Neural progenitor cell (in vitro differentiated cells): ENCODE measurements around the gene FILIP1. TPM values are rescaled to one million over a fixed set of nuclear protein-coding genes. Genes with fewer than 3 reads are reported as not detected.

Experiments
- DNase-seq: peaks from one replicate; pipeline ENCODE4 v3.0.0-alpha.2; 2016; ENCODE audit warnings: low spot score
- H2AFZ ChIP-seq: fragments of 200-600 bp; sonication (generic); replicated peaks from 2 replicates; pipeline ENCODE4 v1.6.1; 2016; ENCODE audit warnings: antibody characterized with exemption
- H3F3A ChIP-seq: fragments of 200-600 bp; sonication (generic); 2 replicates; pipeline ENCODE4 v1.6.1; 2016; ENCODE audit warnings: antibody characterized with exemption, low read depth
- H3K27ac ChIP-seq: fragments of 200-600 bp; sonication (generic); 2 replicates; pipeline ENCODE4 v1.5.1; 2016; ENCODE audit warnings: mild to moderate bottlenecking
- H3K27me3 ChIP-seq: fragments of 200-600 bp; sonication (generic); 2 replicates; pipeline ENCODE4 v1.6.1; 2016; ENCODE audit warnings: mild to moderate bottlenecking, moderate library complexity
- H3K36me3 ChIP-seq: fragments of 200-600 bp; sonication (generic); 2 replicates; pipeline ENCODE4 v1.5.1; 2016
- H3K4me1 ChIP-seq: fragments of 200-600 bp; sonication (generic); 2 replicates; pipeline ENCODE4 v1.6.1; 2016; ENCODE audit warnings: mixed run types
- H3K4me2 ChIP-seq: fragments of 200-600 bp; sonication (generic); 2 replicates; pipeline ENCODE4 v1.6.1; 2016
- H3K4me3 ChIP-seq: fragments of 200-600 bp; sonication (generic); 2 replicates; pipeline ENCODE4 v1.5.1; 2016
- H3K79me2 ChIP-seq: fragments of 200-600 bp; sonication (generic); 2 replicates; pipeline ENCODE4 v1.6.1; 2016; ENCODE audit warnings: low read depth
- H3K9ac ChIP-seq: fragments of 200-600 bp; sonication (generic); 2 replicates; pipeline ENCODE4 v1.6.1; 2016
- H3K9me3 ChIP-seq: fragments of 200-600 bp; sonication (generic); 2 replicates; pipeline ENCODE4 v1.5.1; 2016; ENCODE audit warnings: low read depth
- H4K20me1 ChIP-seq: fragments of 200-600 bp; sonication (generic); 2 replicates; pipeline ENCODE4 v1.6.1; 2016; ENCODE audit warnings: low read depth
- H3K27ac Mint-ChIP-seq: 3 replicates; pipeline ENCODE4 v1.8.0; 2021; ENCODE audit warnings: mixed read lengths
- H3K27me3 Mint-ChIP-seq: 2 replicates; pipeline ENCODE4 v1.8.0; 2022; ENCODE audit warnings: low read depth, mild to moderate bottlenecking, inconsistent platforms, moderate library complexity, mixed read lengths; ENCODE audit not compliant: insufficient read depth
- H3K36me3 Mint-ChIP-seq: 3 replicates; pipeline ENCODE4 v1.8.0; 2021; ENCODE audit warnings: mixed read lengths
- H3K4me1 Mint-ChIP-seq: 3 replicates; pipeline ENCODE4 v1.8.0; 2021; ENCODE audit warnings: mixed read lengths
- H3K4me3 Mint-ChIP-seq: 3 replicates; pipeline ENCODE4 v1.8.0; 2021; ENCODE audit warnings: mild to moderate bottlenecking, moderate library complexity, mixed read lengths
- H3K9me3 Mint-ChIP-seq: 3 replicates; pipeline ENCODE4 v1.8.0; 2020; ENCODE audit warnings: mixed read lengths
- EZH2 ChIP-seq: fragments of 200-600 bp; sonication (generic); IDR thresholded peaks from 2 replicates; pipeline ENCODE4 v1.6.1; 2017; ENCODE audit warnings: antibody characterized with exemption, mild to moderate bottlenecking, moderate library complexity
- EZH2phosphoT487 ChIP-seq: fragments of 200-600 bp; sonication (generic); IDR thresholded peaks from 2 replicates; pipeline ENCODE4 v1.6.1; 2017; ENCODE audit warnings: antibody characterized with exemption
- total RNA-seq: library from RNA; depleted of rRNA; stranded (reverse); fragments of >200 nt; gene quantifications from 2 replicates; pipeline ENCODE4 v1.2.3, GENCODE V29; 2015; ENCODE audit warnings: low replicate concordance
- TF ChIP-seq, protein P1 (sequence below): fragments of 200-600 bp; sonication (generic); IDR thresholded peaks from 2 replicates; pipeline ENCODE4 v1.5.1; 2017; ENCODE audit warnings: antibody characterized with exemption, mild to moderate bottlenecking

FILIP1 gene
- total RNA-seq, 1 donor from 2014 or later = 22.6 TPM

DNA sequence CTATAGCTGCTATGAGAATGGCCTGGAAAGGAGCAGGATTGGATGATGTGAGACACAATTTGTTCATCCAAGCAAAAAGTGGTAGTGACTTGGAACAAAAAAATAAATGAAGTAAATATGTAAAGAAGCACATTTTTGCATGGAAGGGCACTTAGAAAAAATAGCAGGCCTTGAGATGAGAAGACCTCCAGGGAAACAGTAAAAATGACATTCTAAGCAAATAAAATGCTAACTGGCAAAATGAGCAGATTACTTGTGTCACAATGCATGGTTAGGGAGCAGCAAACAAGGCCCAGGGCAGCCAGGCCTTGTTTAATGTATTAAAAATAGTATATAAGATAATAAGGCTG, 230.2 kb downstream of the FILIP1 start:
- Histone ChIP-seq H2AFZ (no peak overlapping the region), H3K9me3 (no peaks in the 10 kb centered on the region), H3K4me2 (no peak overlapping the region), H3K79me2 (peaks cover 45% of the 10 kb centered on the region), H3F3A (peaks cover 20% of the 10 kb centered on the region), H3K4me3 (no peak overlapping the region), H3K27ac (no peak overlapping the region), H3K4me1 (peaks cover 12% of the 10 kb centered on the region), H4K20me1 (peaks cover 7% of the 10 kb centered on the region), H3K36me3 (peaks cover 13% of the 10 kb centered on the region), H3K27me3 (no peaks in the 10 kb centered on the region), H3K9ac (no peak overlapping the region)
- DNase-seq = no peak
- peaks cover 7% of the 10 kb centered on the region for H3K36me3 Mint-ChIP-seq
- H3K27ac Mint-ChIP-seq = no peak overlapping the region
- TF ChIP-seq EZH2 = no peak
- TF ChIP-seq EZH2phosphoT487 = no peak
- TF ChIP-seq, protein P1, sequence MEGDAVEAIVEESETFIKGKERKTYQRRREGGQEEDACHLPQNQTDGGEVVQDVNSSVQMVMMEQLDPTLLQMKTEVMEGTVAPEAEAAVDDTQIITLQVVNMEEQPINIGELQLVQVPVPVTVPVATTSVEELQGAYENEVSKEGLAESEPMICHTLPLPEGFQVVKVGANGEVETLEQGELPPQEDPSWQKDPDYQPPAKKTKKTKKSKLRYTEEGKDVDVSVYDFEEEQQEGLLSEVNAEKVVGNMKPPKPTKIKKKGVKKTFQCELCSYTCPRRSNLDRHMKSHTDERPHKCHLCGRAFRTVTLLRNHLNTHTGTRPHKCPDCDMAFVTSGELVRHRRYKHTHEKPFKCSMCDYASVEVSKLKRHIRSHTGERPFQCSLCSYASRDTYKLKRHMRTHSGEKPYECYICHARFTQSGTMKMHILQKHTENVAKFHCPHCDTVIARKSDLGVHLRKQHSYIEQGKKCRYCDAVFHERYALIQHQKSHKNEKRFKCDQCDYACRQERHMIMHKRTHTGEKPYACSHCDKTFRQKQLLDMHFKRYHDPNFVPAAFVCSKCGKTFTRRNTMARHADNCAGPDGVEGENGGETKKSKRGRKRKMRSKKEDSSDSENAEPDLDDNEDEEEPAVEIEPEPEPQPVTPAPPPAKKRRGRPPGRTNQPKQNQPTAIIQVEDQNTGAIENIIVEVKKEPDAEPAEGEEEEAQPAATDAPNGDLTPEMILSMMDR = no peak
- H3K4me3 Mint-ChIP-seq = no peak overlapping the region
- no peaks in the 10 kb centered on the region for H3K9me3 Mint-ChIP-seq
- H3K4me1 Mint-ChIP-seq = no peaks in the 10 kb centered on the region
- no peaks in the 10 kb centered on the region for H3K27me3 Mint-ChIP-seq

DNA sequence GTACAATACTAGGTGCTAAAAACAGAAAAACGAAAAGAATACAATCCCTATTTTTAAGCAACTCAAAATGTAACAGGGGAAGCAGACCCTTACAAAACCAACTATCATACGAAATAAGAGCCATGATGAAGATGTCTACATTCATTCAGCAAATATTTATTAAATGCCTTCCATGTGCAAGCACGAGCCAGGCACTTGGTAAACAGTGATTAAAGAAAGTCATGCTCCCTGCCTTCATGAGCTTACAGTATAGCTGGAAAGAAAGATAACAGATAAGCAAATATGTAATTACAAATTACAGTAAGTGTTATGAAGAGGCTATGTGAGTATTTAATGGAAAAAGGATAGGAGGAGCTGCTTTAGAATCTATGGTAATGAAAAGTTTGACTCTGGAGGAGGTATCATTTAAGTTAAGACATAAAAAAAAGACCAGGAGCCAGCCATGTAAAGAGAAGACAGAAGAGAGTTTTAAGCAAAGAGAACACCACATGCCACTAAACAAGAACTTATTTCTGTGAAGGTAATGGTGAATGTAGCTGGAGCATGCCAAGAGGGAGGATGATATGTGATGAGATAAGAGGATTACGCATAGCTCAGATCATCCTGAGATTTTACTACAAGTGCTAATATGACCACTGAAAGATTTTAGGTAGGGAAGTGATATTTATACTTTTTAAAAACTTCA, 230.7 kb downstream of the FILIP1 start:
- H3K27me3 ChIP-seq = no peaks in the 10 kb centered on the region
- H3K9me3 ChIP-seq = no peaks in the 10 kb centered on the region
- H3F3A ChIP-seq = peaks cover 16% of the 10 kb centered on the region
- Mint-ChIP-seq H3K9me3 (no peaks in the 10 kb centered on the region), H3K4me3 (no peak overlapping the region), H3K27me3 (no peaks in the 10 kb centered on the region), H3K36me3 (peaks cover 8% of the 10 kb centered on the region), H3K27ac (no peak overlapping the region), H3K4me1 (no peaks in the 10 kb centered on the region)
- no peak for DNase-seq
- no peak overlapping the region for H2AFZ ChIP-seq
- H3K4me2 ChIP-seq = no peak overlapping the region
- H3K79me2 ChIP-seq = peaks cover 40% of the 10 kb centered on the region
- no peak overlapping the region for H3K9ac ChIP-seq
- H3K4me3 ChIP-seq = no peak overlapping the region
- H4K20me1 ChIP-seq = peaks cover 3% of the 10 kb centered on the region
- TF ChIP-seq EZH2 = no peak
- TF ChIP-seq, protein P1 = no peak
- TF ChIP-seq EZH2phosphoT487 = no peak
- H3K36me3 ChIP-seq = peaks cover 13% of the 10 kb centered on the region
- no peak overlapping the region for H3K27ac ChIP-seq
- peaks cover 7% of the 10 kb centered on the region for H3K4me1 ChIP-seq

DNA sequence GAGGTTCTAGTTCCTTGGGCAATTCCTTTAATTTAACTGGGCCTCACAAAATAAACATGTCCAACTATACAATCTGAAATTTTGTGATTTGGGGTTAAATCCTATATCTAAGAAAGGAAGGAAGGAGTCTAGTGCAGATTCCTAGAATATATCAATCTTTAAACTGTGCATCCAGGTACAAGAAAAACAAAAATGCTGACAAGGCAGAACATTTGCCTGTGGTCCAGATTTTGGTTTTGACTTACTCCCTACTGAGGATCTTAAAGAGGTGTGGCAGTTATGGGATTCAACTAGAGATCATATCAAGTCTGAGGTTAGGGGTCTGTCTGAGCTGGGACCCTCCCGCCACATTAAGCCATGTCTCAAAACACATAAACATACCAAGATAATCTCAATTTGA, 232.3 kb downstream of the FILIP1 start:
- no peak overlapping the region for H3K4me3 ChIP-seq
- H3K9me3 Mint-ChIP-seq = no peaks in the 10 kb centered on the region
- no peaks in the 10 kb centered on the region for H3K27me3 Mint-ChIP-seq
- TF ChIP-seq EZH2phosphoT487 = no peak
- TF ChIP-seq, protein P1 = no peak
- no peak for TF ChIP-seq EZH2
- H3K36me3 ChIP-seq = peaks cover 13% of the 10 kb centered on the region
- H2AFZ ChIP-seq = no peak overlapping the region
- H3F3A ChIP-seq = peaks cover 17% of the 10 kb centered on the region
- peaks cover 8% of the 10 kb centered on the region for H3K36me3 Mint-ChIP-seq
- no peaks in the 10 kb centered on the region for H3K27me3 ChIP-seq
- peaks cover 25% of the 10 kb centered on the region for H3K79me2 ChIP-seq
- peaks cover 3% of the 10 kb centered on the region for H4K20me1 ChIP-seq
- H3K9me3 ChIP-seq = no peaks in the 10 kb centered on the region
- H3K9ac ChIP-seq = no peak overlapping the region
- H3K27ac Mint-ChIP-seq = no peak overlapping the region
- no peaks in the 10 kb centered on the region for H3K4me1 ChIP-seq
- DNase-seq = no peak
- H3K4me2 ChIP-seq = no peak overlapping the region
- no peak overlapping the region for H3K4me3 Mint-ChIP-seq
- H3K27ac ChIP-seq = no peak overlapping the region
- H3K4me1 Mint-ChIP-seq = no peaks in the 10 kb centered on the region
